AG09319 (cell line): Measurements from ENCODE around the gene BMPER.

Experiments used
- DNase-seq: peaks from one replicate; pipeline ENCODE4 v3.0.0-alpha.2; 2010; ENCODE audit warnings: low read depth; ENCODE audit errors: extremely low read depth
- CTCF ChIP-seq: IDR thresholded peaks from 2 replicates; pipeline ENCODE4 v1.5.1; 2011; ENCODE audit warnings: low read depth, mild to moderate bottlenecking, inconsistent platforms, low read length, moderate library complexity

BMPER gene

DNA sequence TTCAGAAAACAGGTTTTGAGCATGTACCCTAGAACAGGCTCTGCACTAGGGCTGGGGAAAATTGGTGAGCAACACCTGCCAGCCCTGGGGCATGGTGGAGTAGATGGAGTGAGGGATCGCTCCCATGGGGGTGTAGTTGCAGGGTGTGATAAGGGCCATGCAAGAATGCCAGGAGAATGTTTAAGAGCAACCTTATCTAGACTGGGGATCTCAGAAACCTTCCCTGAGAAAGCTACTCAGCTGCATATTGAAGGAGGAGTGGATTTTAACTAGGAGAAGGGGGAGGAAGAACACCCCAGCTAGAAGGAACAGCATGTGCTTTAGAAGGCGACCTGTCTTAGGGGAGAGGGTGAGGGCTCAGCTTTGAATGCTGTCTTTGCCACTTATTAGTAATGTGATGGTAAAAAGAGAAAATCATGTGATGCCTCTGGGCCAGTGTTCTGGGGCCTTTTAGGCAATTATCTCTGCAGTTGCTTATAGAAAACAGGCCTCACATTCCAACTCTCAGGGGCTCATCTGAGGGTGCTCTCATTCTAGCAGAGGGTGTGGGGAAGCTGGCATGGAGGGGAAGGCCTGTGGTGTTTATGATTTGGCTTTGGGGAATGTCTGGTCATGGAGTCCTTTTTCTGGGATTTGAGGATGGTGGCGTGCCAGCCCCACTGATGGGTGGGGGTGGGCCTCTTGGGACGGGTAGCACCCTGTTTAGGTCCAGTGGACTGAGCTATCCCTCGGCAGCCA is 225.4 kb downstream of the BMPER start:
- TF ChIP-seq CTCF = no peak
- DNase-seq = no peak

DNA sequence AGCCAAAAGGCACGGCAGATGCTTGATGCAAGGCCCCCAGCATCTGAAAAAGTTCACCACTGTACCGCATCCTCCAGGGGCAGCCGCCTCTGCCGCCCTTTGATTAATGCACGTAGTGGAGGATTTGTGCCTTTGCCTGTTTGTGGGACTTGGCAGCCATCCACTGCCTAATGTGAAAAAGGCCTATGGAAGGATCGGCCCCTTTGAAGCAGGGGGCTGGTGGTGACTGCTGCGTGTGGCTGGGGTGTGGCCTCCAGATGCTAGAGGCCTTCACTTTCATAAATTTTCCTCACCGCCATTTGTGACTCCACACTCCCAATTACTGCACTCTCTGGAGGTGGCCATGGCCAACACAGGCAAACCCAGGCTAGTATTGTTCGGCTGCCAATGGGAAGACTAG is 226.0 kb downstream of the BMPER start:
- no peak for DNase-seq
- TF ChIP-seq CTCF = no peak

DNA sequence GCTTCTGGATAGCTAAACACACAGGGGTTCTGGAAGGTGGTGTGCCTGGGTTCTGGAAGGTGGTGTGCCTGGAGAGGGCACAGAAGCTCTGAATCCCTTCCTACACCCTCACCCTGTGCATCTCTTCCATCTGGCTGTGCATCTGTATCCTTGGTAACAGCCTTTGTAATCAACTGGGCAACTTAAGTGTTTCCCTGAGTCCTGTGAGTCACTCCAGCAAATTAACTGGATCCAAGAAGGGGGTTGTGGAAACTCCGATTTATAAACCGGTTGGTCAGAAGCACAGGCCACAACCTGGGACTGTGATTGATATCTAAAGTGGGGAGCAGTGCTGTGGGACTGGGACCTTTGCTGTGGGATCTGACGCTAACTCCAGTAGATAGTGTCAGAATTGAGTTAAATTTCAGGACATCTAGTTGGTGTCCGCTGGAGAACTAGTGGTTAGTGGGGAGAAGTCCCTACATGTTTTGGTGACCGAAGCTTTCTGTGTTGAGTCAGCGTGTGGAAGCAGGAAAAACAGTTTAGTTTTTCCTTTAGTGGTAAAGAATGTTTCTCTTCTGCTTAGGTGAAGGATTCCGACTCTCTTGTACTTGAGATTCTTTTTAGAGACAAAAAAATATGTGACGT is 228.1 kb downstream of the BMPER start:
- DNase-seq = peak; percentile 74
- no peak for TF ChIP-seq CTCF

DNA sequence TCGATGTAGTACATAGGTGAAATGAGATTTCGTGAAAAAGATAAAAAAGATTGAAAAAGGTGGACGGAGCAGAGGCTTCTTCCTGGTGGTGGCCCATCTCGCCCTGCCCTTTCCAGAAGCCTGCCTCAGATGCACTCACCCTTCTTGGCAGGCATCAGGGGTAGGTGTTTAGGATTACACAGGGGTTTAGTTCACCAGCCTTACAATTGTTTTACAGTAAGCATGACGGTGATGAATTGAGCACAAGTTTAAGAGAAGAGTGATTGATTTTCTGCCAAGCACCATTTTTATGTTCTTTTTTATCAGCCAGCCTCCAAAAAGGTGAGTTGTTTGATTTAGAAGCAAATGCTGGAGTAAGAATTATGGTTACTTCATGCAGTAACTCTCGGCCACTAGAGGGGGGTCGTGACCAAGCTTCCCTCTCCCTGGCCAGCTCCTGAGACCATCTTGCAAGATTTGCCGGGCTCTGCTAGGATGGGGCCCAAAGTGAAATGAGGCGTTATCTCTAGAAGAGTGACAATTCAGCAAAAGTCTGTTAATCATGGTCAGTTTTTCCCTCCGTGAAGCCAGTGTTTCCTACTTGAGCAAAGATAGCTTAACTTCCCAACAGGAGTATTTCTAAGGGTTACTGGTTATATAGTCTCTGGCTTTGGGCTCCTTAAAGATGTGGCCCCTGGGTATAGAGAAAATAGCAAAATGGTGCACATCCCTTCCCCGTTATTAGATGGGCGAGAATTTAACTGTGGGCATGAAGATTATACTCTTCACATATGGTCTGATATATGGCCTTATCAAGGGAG is 228.8 kb downstream of the BMPER start:
- TF ChIP-seq CTCF = peak; percentile 82
- DNase-seq = peak; percentile 54

- TF ChIP-seq CTCF = no peak
- no peak for DNase-seq
Measured at GRCh38 chr7:34135924-34136323, 230.6 kb downstream of the BMPER start.

GRCh38 chr7:34136698-34137097 is 231.4 kb downstream of the BMPER start:
- no peak for DNase-seq
- no peak for TF ChIP-seq CTCF

GRCh38 chr7:34137176-34137575 is 231.8 kb downstream of the BMPER start:
- TF ChIP-seq CTCF = no peak
- DNase-seq = no peak
